Measurements from ENCODE around the gene DNAH8.

DNA sequence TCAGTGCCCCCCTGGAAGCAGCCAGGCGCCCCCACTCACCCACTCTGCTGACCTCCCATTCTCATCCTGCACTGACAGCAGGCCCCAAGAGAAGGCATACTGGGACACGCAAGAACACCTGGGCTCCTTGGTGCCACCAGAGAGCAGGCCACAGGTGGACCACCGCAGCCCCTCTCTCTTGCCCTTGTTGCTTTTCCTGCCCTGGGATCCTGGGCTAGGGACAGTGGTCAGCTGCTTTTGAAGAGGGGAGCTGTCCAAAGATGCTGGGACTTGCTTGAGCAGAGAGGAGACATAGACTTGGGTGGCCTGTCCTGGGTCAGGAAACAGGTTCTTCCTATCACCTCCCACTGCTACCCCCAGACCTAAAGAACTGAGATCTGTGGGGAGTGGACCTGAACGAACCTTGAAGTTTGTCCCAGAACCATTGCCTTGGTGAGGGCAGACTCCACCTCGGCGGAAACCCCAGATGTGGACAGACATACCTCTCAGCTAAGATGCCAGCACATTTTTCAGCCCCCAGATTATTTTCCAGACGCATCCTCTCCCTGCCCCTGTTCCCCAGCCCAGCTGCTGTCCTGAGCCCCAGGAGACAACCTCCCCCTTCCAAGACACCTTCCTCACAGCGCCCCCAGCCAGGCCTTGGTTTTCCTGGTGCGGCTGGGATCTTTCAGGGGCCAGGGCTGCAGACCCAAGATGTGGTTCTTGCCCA is 334.6 kb downstream of the DNAH8 start:
- TF ChIP-seq, protein P1, sequence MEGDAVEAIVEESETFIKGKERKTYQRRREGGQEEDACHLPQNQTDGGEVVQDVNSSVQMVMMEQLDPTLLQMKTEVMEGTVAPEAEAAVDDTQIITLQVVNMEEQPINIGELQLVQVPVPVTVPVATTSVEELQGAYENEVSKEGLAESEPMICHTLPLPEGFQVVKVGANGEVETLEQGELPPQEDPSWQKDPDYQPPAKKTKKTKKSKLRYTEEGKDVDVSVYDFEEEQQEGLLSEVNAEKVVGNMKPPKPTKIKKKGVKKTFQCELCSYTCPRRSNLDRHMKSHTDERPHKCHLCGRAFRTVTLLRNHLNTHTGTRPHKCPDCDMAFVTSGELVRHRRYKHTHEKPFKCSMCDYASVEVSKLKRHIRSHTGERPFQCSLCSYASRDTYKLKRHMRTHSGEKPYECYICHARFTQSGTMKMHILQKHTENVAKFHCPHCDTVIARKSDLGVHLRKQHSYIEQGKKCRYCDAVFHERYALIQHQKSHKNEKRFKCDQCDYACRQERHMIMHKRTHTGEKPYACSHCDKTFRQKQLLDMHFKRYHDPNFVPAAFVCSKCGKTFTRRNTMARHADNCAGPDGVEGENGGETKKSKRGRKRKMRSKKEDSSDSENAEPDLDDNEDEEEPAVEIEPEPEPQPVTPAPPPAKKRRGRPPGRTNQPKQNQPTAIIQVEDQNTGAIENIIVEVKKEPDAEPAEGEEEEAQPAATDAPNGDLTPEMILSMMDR (IDR thresholded peaks at IDR 0.05), result no peak
- no peak for TF ChIP-seq EZH2phosphoT487 (IDR thresholded peaks at IDR 0.05)

All from neural progenitor cell (in vitro differentiated cells).